Endothelial cell of umbilical vein (primary cell): Measurements from ENCODE around the gene PPP2R5B. TPM values are rescaled to one million over a fixed set of nuclear protein-coding genes. Genes with fewer than 3 reads are reported as not detected.

Source experiments
- BruUV-seq: library from RNA; stranded (reverse); fragments of 400-500 nt; replicated peaks from 2 replicates; lab custom pipeline; 2021; lab: Mats Ljungman, UMichigan
- CTCF ChIA-PET: fragments of 300-600, 350-600 bp; sonication (Branson Sonifier 250); formaldehyde crosslinking; loops from one replicate; lab custom pipeline; 2021; ENCODE audit warnings: antibody characterized with exemption, inconsistent platforms; lab: Charles Lee
- POLR2A ChIA-PET: fragments of 300-600, 350-600 bp; sonication (Branson Sonifier 250); formaldehyde crosslinking; loops from one replicate; lab custom pipeline; 2021; ENCODE audit warnings: antibody characterized with exemption, inconsistent platforms; lab: Charles Lee
- DNase-seq: peaks from one replicate; pipeline ENCODE4 v3.0.0-alpha.2; 2011; ENCODE audit warnings: low read depth, low spot score
- FAIRE-seq: peaks from 2 replicates; lab custom pipeline; 2011; peaks lifted over from hg19 to GRCh38; lab: Jason Lieb, UNC
- H2AFZ ChIP-seq: 2 replicates; pipeline ENCODE4 v1.6.0; 2012; ENCODE audit warnings: low read depth, low read length, control low read depth, inconsistent platforms
- H3K27ac ChIP-seq: 2 replicates; pipeline ENCODE4 v1.5.1; 2011; ENCODE audit warnings: low read depth, mild to moderate bottlenecking, control low read depth, low read length, moderate library complexity; ENCODE audit not compliant: insufficient read depth
- H3K27me3 ChIP-seq, 2 experiments: 2 replicates each; pipeline versions ENCODE4 v1.6.0 to v1.6.1; 2011; ENCODE audit warnings: low read length in 2 of 2, mixed read lengths in 1 of 2; ENCODE audit not compliant: control insufficient read depth in 2 of 2, insufficient read depth in 2 of 2
- H3K36me3 ChIP-seq, 2 experiments: 2 replicates in 1 of 2; 3 replicates in 1 of 2; pipeline ENCODE4 v1.5.1; 2011; ENCODE audit warnings: low read length in 2 of 2, mild to moderate bottlenecking in 1 of 2, moderate library complexity in 1 of 2; ENCODE audit not compliant: control insufficient read depth in 2 of 2, insufficient read depth in 2 of 2; ENCODE audit errors: extremely low read depth in 1 of 2
- H3K4me1 ChIP-seq: 3 replicates; pipeline ENCODE4 v1.5.1; 2011; ENCODE audit warnings: mild to moderate bottlenecking, low read length; ENCODE audit not compliant: control insufficient read depth, insufficient read depth; ENCODE audit errors: extremely low read depth
- H3K4me2 ChIP-seq: 2 replicates; pipeline ENCODE4 v1.6.1; 2011; ENCODE audit warnings: low read length, control low read depth, mixed read lengths; ENCODE audit not compliant: insufficient read depth
- H3K4me3 ChIP-seq, 3 experiments: fragments of 200-600 bp in 1 of 3; sonication (generic), shearing (Covaris generic) in 1 of 3; replicated peaks in 1 of 3; 2 replicates each; pipeline ENCODE4 v1.5.1; 2011 to 2016; ENCODE audit warnings: control low read depth in 3 of 3, low read length in 3 of 3, mild to moderate bottlenecking in 2 of 3, inconsistent platforms in 1 of 3, low read depth in 1 of 3, moderate library complexity in 1 of 3; ENCODE audit not compliant: insufficient read depth in 1 of 3
- H3K79me2 ChIP-seq: 2 replicates; pipeline ENCODE4 v1.6.0; 2012; ENCODE audit warnings: low read length, inconsistent platforms; ENCODE audit not compliant: control insufficient read depth, insufficient read depth
- H3K9ac ChIP-seq: replicated peaks from 2 replicates; pipeline ENCODE3; 2011; ENCODE audit warnings: low read length, control low read depth; ENCODE audit not compliant: insufficient read depth; ENCODE audit errors: extremely low read depth
- H3K9me1 ChIP-seq: replicated peaks from 3 replicates; pipeline ENCODE4 v1.6.0; 2011; ENCODE audit warnings: mild to moderate bottlenecking, low read length; ENCODE audit not compliant: control insufficient read depth, insufficient read depth; ENCODE audit errors: extremely low read depth
- H3K9me3 ChIP-seq: replicated peaks from 2 replicates; pipeline ENCODE4 v1.5.1; 2012; ENCODE audit warnings: low read length, inconsistent platforms; ENCODE audit not compliant: control insufficient read depth, insufficient read depth
- H4K20me1 ChIP-seq: replicated peaks from 2 replicates; pipeline ENCODE3; 2011; ENCODE audit warnings: mild to moderate bottlenecking, low read length; ENCODE audit not compliant: control insufficient read depth, insufficient read depth; ENCODE audit errors: extremely low read depth
- CTCF ChIP-seq, 2 donors: IDR thresholded peaks; 1 replicate in 1 of 2; 2 replicates in 1 of 2; pipeline ENCODE4 v1.5.1; 2011; ENCODE audit warnings: low read length in 2 of 2, mild to moderate bottlenecking in 2 of 2, moderate library complexity in 2 of 2, control low read depth in 1 of 2, inconsistent platforms in 1 of 2, low read depth in 1 of 2; ENCODE audit not compliant: insufficient read depth in 1 of 2; ENCODE audit errors: extremely low read depth in 1 of 2
- EZH2 ChIP-seq: IDR thresholded peaks from 2 replicates; pipeline ENCODE4 v1.6.1; 2012; ENCODE audit warnings: borderline replicate concordance, low read depth, mild to moderate bottlenecking, moderate library complexity, low read length, inconsistent platforms; ENCODE audit not compliant: severe bottlenecking
- FOS ChIP-seq: IDR thresholded peaks from 2 replicates; pipeline ENCODE4 v1.6.1; 2011; ENCODE audit warnings: mild to moderate bottlenecking, low read length, moderate library complexity, borderline replicate concordance; ENCODE audit not compliant: insufficient read depth
- GATA2 ChIP-seq: IDR thresholded peaks from 2 replicates; pipeline ENCODE4 v1.7.0; 2011; ENCODE audit warnings: low read depth, mild to moderate bottlenecking, moderate library complexity, mixed read lengths, low read length; ENCODE audit not compliant: insufficient read length, insufficient read depth
- JUN ChIP-seq: IDR thresholded peaks from 2 replicates; pipeline ENCODE4 v1.6.1; 2011; ENCODE audit warnings: borderline replicate concordance, low read depth; ENCODE audit not compliant: insufficient read length, insufficient read depth
- MAX ChIP-seq: IDR thresholded peaks from 2 replicates; pipeline ENCODE4 v1.6.1; 2011; ENCODE audit not compliant: insufficient read depth, insufficient read length
- MYC ChIP-seq: IDR thresholded peaks from one replicate; pipeline ENCODE4 v1.6.1; 2011; ENCODE audit warnings: mild to moderate bottlenecking, low read depth, low read length
- POLR2A ChIP-seq: IDR thresholded peaks from 2 replicates; pipeline ENCODE4 v1.6.1; 2012; ENCODE audit warnings: low read depth, mild to moderate bottlenecking, control low read depth, low read length
- POLR2AphosphoS5 ChIP-seq: IDR thresholded peaks from 2 replicates; pipeline ENCODE4 v1.6.1; 2012; ENCODE audit warnings: low read depth, mild to moderate bottlenecking, control low read depth, low read length, moderate library complexity; ENCODE audit not compliant: insufficient read depth
- dilution Hi-C: fragments of 300-500 bp; cut with MboI; formaldehyde crosslinking; loops from one replicate; pipeline ENCODE4 v1.15.0; 2019; ENCODE audit warnings: low sequenced_read_pairs; ENCODE audit not compliant: extremely low pct_ligation_motif_present
- intact Hi-C: fragments of 100-400 bp; cut with micrococcal nuclease; formaldehyde crosslinking; loops from one replicate; pipeline ENCODE4 v1.10.0; 2022
- polyA plus RNA-seq, 4 experiments: library from polyadenylated mRNA; depleted of rRNA in 3 of 4; stranded (reverse) in 3 of 4; unstranded in 1 of 4; fragments of >200 nt; gene quantifications; 2 replicates each; pipeline versions ENCODE4 v1.2.1 to v1.2.3, GENCODE V29; 2011 to 2012; ENCODE audit warnings: missing spikeins in 1 of 4
- total RNA-seq: library from RNA; stranded (reverse); gene quantifications from 2 replicates; pipeline ENCODE4 v1.2.3, GENCODE V29; 2021

The PPP2R5B gene
- total and polyA plus RNA-seq, 2 donors (not counting 3 experiments of a cell fraction or from before 2014, with no cell fraction given): 17.6 to 17.8 TPM

- Histone ChIP-seq H3K27me3 (no peaks in the 10 kb centered on the region), H3K4me3 (no peak overlapping the region), H3K9ac (no peak overlapping the region), H3K9me1 (no peaks in the 10 kb centered on the region), H4K20me1 (no peaks in the 10 kb centered on the region), H3K9me3 (no peaks in the 10 kb centered on the region), H2AFZ (no peak overlapping the region), H3K4me2 (no peak overlapping the region), H3K79me2 (no peaks in the 10 kb centered on the region), H3K36me3 (peaks cover 0 to 4% of the 10 kb centered on the region in 2 experiments), H3K27ac (no peak overlapping the region), H3K4me1 (peaks cover 9% of the 10 kb centered on the region)
- ChIA-PET CTCF (interaction anchor here (0.8 to 9.4 kb wide), 4 partner anchors 26 to 106 kb away, joined by 3 to 168 read pairs (median 4); partner anchors contain the start of genes BATF2 and CDC42BPG), POLR2A (no interaction called here)
- DNase-seq: no peak
- intact Hi-C loops: no loop called here
- no peak for FAIRE-seq
- dilution Hi-C loops: loop anchor here (10.0 kb wide), 1 partner anchor 46 kb away; the partner anchor contains the start of gene CDC42BPG
- no TSS peak for BruUV-seq
- TF ChIP-seq GATA2: no peak
These were observed 34.0 kb upstream of the PPP2R5B start for GRCh38 chr11:64890522-64890939.

- no peak overlapping the region for H3K4me2 ChIP-seq
- peaks cover 3% of the 10 kb centered on the region for H3K4me1 ChIP-seq
- dilution Hi-C loops: loop anchor here (10.0 kb wide), 1 partner anchor 47 kb away; the partner anchor contains the start of gene CDC42BPG
- intact Hi-C loops: no loop called here
- ChIA-PET CTCF (interaction anchor here (1.3 to 9.4 kb wide), 3 partner anchors 16 to 104 kb away, joined by 3 to 168 read pairs (median 4); partner anchors contain the start of gene CDC42BPG), POLR2A (no interaction called here)
- H3K9me3 ChIP-seq: no peaks in the 10 kb centered on the region
- no peak overlapping the region for H2AFZ ChIP-seq
- H3K9me1 ChIP-seq: no peaks in the 10 kb centered on the region
- no peaks in the 10 kb centered on the region for H3K27me3 ChIP-seq
- no peak overlapping the region for H3K9ac ChIP-seq
- no peak for FAIRE-seq
- TF ChIP-seq JUN (no peak), MAX (no peak), MYC (no peak), FOS (no peak), GATA2 (no peak), EZH2 (no peak), CTCF (IDR thresholded peaks at IDR 0.05; ENCODE audit: extremely low read depth in 1 of 2, insufficient read depth in 1 of 2, low read depth in 1 of 2, low read length in 2 of 2) (no peak), POLR2A (no peak), POLR2AphosphoS5 (no peak)
- no TSS peak for BruUV-seq
- no peaks in the 10 kb centered on the region for H3K79me2 ChIP-seq
- DNase-seq: no peak
- H3K36me3 ChIP-seq: peaks cover 0 to 4% of the 10 kb centered on the region in 2 experiments
- no peak overlapping the region for H3K4me3 ChIP-seq
- no peak overlapping the region for H3K27ac ChIP-seq
- H4K20me1 ChIP-seq: no peaks in the 10 kb centered on the region
These were observed 33.2 kb upstream of the PPP2R5B start for GRCh38 chr11:64891215-64891848.
